SU-DHL-6 (cell line): ENCODE data around the gene CACNA1C.

ENCODE experiments used
- H2AFZ ChIP-seq: fragments of 200-600 bp; sonication (generic); 2 replicates; pipeline ENCODE4 v1.6.1; 2014; ENCODE audit warnings: low read depth, mild to moderate bottlenecking, moderate library complexity, mixed read lengths, antibody characterized with exemption, low read length; ENCODE audit not compliant: severe bottlenecking
- H3F3A ChIP-seq: fragments of 200-600 bp; shearing (Covaris generic); 2 replicates; pipeline ENCODE4 v1.6.0; 2016; ENCODE audit warnings: antibody characterized with exemption, mild to moderate bottlenecking; ENCODE audit not compliant: insufficient read depth
- H3K27ac ChIP-seq: fragments of 200-600 bp; sonication (generic); 2 replicates; pipeline ENCODE4 v1.5.1; 2016; ENCODE audit warnings: low read depth, mild to moderate bottlenecking, low read length, moderate library complexity, mixed read lengths
- H3K27me3 ChIP-seq: fragments of 200-600 bp; sonication (generic), shearing (Covaris generic); 2 replicates; pipeline ENCODE4 v1.6.0; 2014; ENCODE audit warnings: mild to moderate bottlenecking, low read length
- H3K36me3 ChIP-seq: fragments of 200-600 bp; sonication (generic); 2 replicates; pipeline ENCODE4 v1.6.1; 2014; ENCODE audit warnings: mild to moderate bottlenecking, low read length, mixed read lengths
- H3K4me2 ChIP-seq: fragments of 300-600, 200-600 bp; shearing (Covaris generic), sonication (generic); 2 replicates; pipeline ENCODE4 v1.6.0; 2014; ENCODE audit warnings: low read length, low read depth, mild to moderate bottlenecking; ENCODE audit not compliant: poor library complexity, severe bottlenecking
- H3K4me3 ChIP-seq: fragments of 200-600 bp; sonication (generic); 2 replicates; pipeline ENCODE4 v1.5.1; 2014; ENCODE audit warnings: antibody characterized with exemption, low read length, mild to moderate bottlenecking, mixed read lengths; ENCODE audit not compliant: insufficient read depth, poor library complexity, severe bottlenecking
- H3K79me2 ChIP-seq: fragments of 200-600 bp; sonication (generic); 2 replicates; pipeline ENCODE4 v1.6.1; 2014; ENCODE audit warnings: mild to moderate bottlenecking, low read length, moderate library complexity; ENCODE audit not compliant: insufficient read depth
- H3K9ac ChIP-seq: fragments of 200-600 bp; sonication (generic); 2 replicates; pipeline ENCODE4 v1.7.0; 2014; ENCODE audit warnings: mild to moderate bottlenecking, low read length
- H3K9me2 ChIP-seq: fragments of 200-600 bp; sonication (generic); replicated peaks from 2 replicates; pipeline ENCODE4 v1.6.1; 2014; ENCODE audit warnings: low read length; ENCODE audit not compliant: insufficient read depth
- H3K9me3 ChIP-seq: fragments of 200-600 bp; sonication (generic); 2 replicates; pipeline ENCODE4 v1.6.1; 2014; ENCODE audit warnings: low read length, mixed read lengths; ENCODE audit not compliant: insufficient read depth
- H4K20me1 ChIP-seq: fragments of 200-600 bp; sonication (generic); 2 replicates; pipeline ENCODE4 v1.6.1; 2014; ENCODE audit warnings: low read depth, mild to moderate bottlenecking, antibody characterized with exemption, low read length, moderate library complexity, mixed read lengths
- CTCF ChIP-seq: fragments of 200-600 bp; sonication (generic); IDR thresholded peaks from one replicate; pipeline ENCODE4 v1.5.1; 2017; ENCODE audit warnings: antibody characterized with exemption, mild to moderate bottlenecking, low read length, moderate library complexity; ENCODE audit not compliant: insufficient read depth, poor library complexity, severe bottlenecking
- EZH2phosphoT487 ChIP-seq: fragments of 200-600 bp; sonication (generic), shearing (Covaris generic); conservative IDR thresholded peaks from 2 replicates; pipeline ENCODE4 v1.6.1; 2018; ENCODE audit warnings: mild to moderate bottlenecking, antibody characterized with exemption, low read length, moderate library complexity, mixed read lengths

The CACNA1C gene

GRCh38 chr12:2393996-2394395 is 341.2 kb downstream of the CACNA1C start:
- H3F3A ChIP-seq: no peaks in the 10 kb centered on the region
- no peaks in the 10 kb centered on the region for H4K20me1 ChIP-seq
- H3K27me3 ChIP-seq: no peaks in the 10 kb centered on the region
- H3K4me2 ChIP-seq: no peak overlapping the region
- no peak overlapping the region for H3K27ac ChIP-seq
- H3K9ac ChIP-seq: no peak overlapping the region
- no peaks in the 10 kb centered on the region for H3K36me3 ChIP-seq
- no peak overlapping the region for H3K4me3 ChIP-seq
- TF ChIP-seq EZH2phosphoT487: no peak
- no peak for TF ChIP-seq CTCF
- no peak overlapping the region for H2AFZ ChIP-seq
- no peaks in the 10 kb centered on the region for H3K9me3 ChIP-seq
- H3K79me2 ChIP-seq: no peaks in the 10 kb centered on the region
- H3K9me2 ChIP-seq: no peaks in the 10 kb centered on the region

GRCh38 chr12:2395354-2395977 is 342.7 kb downstream of the CACNA1C start:
- Histone ChIP-seq H3K9me3 (no peaks in the 10 kb centered on the region), H3F3A (no peaks in the 10 kb centered on the region), H3K4me3 (no peak overlapping the region), H2AFZ (no peak overlapping the region), H3K9me2 (no peaks in the 10 kb centered on the region), H4K20me1 (no peaks in the 10 kb centered on the region), H3K36me3 (no peaks in the 10 kb centered on the region), H3K4me2 (no peak overlapping the region), H3K9ac (no peak overlapping the region), H3K27ac (no peak overlapping the region), H3K27me3 (no peaks in the 10 kb centered on the region), H3K79me2 (no peaks in the 10 kb centered on the region)
- peak; percentile 85 for TF ChIP-seq CTCF
- TF ChIP-seq EZH2phosphoT487: no peak

- Histone ChIP-seq H3K27ac (no peak overlapping the region), H3K9ac (no peak overlapping the region), H3K9me2 (no peaks in the 10 kb centered on the region), H3K9me3 (no peaks in the 10 kb centered on the region), H2AFZ (no peak overlapping the region), H3K79me2 (no peaks in the 10 kb centered on the region), H3K4me3 (no peak overlapping the region), H3K4me2 (no peak overlapping the region), H4K20me1 (no peaks in the 10 kb centered on the region), H3K27me3 (no peaks in the 10 kb centered on the region), H3K36me3 (no peaks in the 10 kb centered on the region), H3F3A (no peaks in the 10 kb centered on the region)
- TF ChIP-seq EZH2phosphoT487 (no peak), CTCF (no peak)
Measured at GRCh38 chr12:2396448-2396871, 343.7 kb downstream of the CACNA1C start.
